OCI-LY7 (cell line): Measurements from ENCODE around the gene IPO4. TPM values are rescaled to one million over a fixed set of nuclear protein-coding genes. Genes with fewer than 3 reads are reported as not detected.

Experiments
- BruUV-seq: library from RNA; stranded (reverse); fragments of 400-500 nt; replicated peaks from 2 replicates; lab custom pipeline; 2021; lab: Mats Ljungman, UMichigan
- CTCF ChIA-PET: fragments of 300-600 bp; sonication (Branson Sonifier 250); formaldehyde crosslinking; loops from one replicate; lab custom pipeline; 2022; ENCODE audit warnings: antibody characterized with exemption; ENCODE audit not compliant: unreplicated experiment; lab: Charles Lee
- POLR2A ChIA-PET: fragments of 300-600 bp; sonication (Branson Sonifier 250); formaldehyde crosslinking; loops from one replicate; lab custom pipeline; 2022; ENCODE audit warnings: antibody characterized with exemption; lab: Charles Lee
- DNase-seq: peaks from one replicate; pipeline ENCODE4 v3.0.0-alpha.2; 2015; ENCODE audit warnings: low spot score
- H2AFZ ChIP-seq: fragments of 200-600 bp; sonication (generic), shearing (Covaris generic); 2 replicates; pipeline ENCODE4 v1.6.1; 2014; ENCODE audit warnings: mild to moderate bottlenecking, antibody characterized with exemption, low read length, moderate library complexity
- H3K27ac ChIP-seq: fragments of 200-600 bp; sonication (generic); 2 replicates; pipeline ENCODE4 v1.5.1; 2014; ENCODE audit warnings: mixed run types, low read depth, mild to moderate bottlenecking, moderate library complexity, low read length, inconsistent platforms; ENCODE audit not compliant: poor library complexity, severe bottlenecking
- H3K36me3 ChIP-seq: fragments of 200-600 bp; sonication (generic); 2 replicates; pipeline ENCODE4 v1.6.1; 2014; ENCODE audit warnings: mild to moderate bottlenecking, antibody characterized with exemption, low read length, moderate library complexity, mixed read lengths; ENCODE audit not compliant: insufficient read depth
- H3K4me1 ChIP-seq: fragments of 200-600 bp; sonication (generic); 2 replicates; pipeline ENCODE4 v1.5.1; 2014; ENCODE audit warnings: mild to moderate bottlenecking, low read length; ENCODE audit not compliant: insufficient read depth, poor library complexity, severe bottlenecking
- H3K4me2 ChIP-seq: fragments of 200-600 bp; sonication (generic); 2 replicates; pipeline ENCODE4 v1.6.1; 2014; ENCODE audit warnings: mild to moderate bottlenecking, low read length
- H3K4me3 ChIP-seq: fragments of 200-600 bp; sonication (generic); 2 replicates; pipeline ENCODE4 v1.5.1; 2014; ENCODE audit warnings: mild to moderate bottlenecking, low read depth, low read length; ENCODE audit not compliant: poor library complexity, severe bottlenecking
- H3K79me2 ChIP-seq: fragments of 200-600 bp; sonication (generic); 2 replicates; pipeline ENCODE4 v1.6.1; 2016; ENCODE audit warnings: low read depth, mild to moderate bottlenecking, low read length, moderate library complexity, mixed read lengths; ENCODE audit not compliant: insufficient read depth
- H3K9me2 ChIP-seq: fragments of 200-600 bp; sonication (generic); 2 replicates; pipeline ENCODE4 v1.6.1; 2016; ENCODE audit warnings: mild to moderate bottlenecking, low read length, mixed read lengths; ENCODE audit not compliant: insufficient read depth
- H3K9me3 ChIP-seq: fragments of 200-600 bp; sonication (generic); 2 replicates; pipeline ENCODE4 v1.6.1; 2014; ENCODE audit warnings: mild to moderate bottlenecking, mixed run types, low read length, mixed read lengths
- H4K20me1 ChIP-seq: fragments of 200-600 bp; sonication (generic); 2 replicates; pipeline ENCODE4 v1.6.1; 2014; ENCODE audit warnings: mild to moderate bottlenecking, antibody characterized with exemption, low read length, moderate library complexity, mixed read lengths; ENCODE audit not compliant: insufficient read depth
- EZH2phosphoT487 ChIP-seq: fragments of 200-600 bp; sonication (generic); IDR thresholded peaks from 2 replicates; pipeline ENCODE4 v1.6.1; 2018; ENCODE audit warnings: low read depth, borderline replicate concordance, mild to moderate bottlenecking, mixed run types, antibody characterized with exemption, low read length, moderate library complexity, mixed read lengths
- intact Hi-C: fragments of 100-400 bp; cut with micrococcal nuclease; formaldehyde crosslinking; loops from one replicate; pipeline ENCODE4 v1.10.0; 2022; ENCODE audit not compliant: unreplicated experiment
- total RNA-seq, 2 experiments: library from RNA; depleted of rRNA in 1 of 2; stranded (reverse); fragments of >200 nt in 1 of 2; shearing (Covaris generic) in 1 of 2; gene quantifications; 2 replicates each; pipeline ENCODE4 v1.2.3, GENCODE V29; 2014 to 2022
- TF ChIP-seq, protein P1 (sequence below): fragments of 200-600 bp; sonication (generic); conservative IDR thresholded peaks from 2 replicates; pipeline ENCODE4 v1.5.1; 2014; ENCODE audit warnings: mild to moderate bottlenecking, antibody characterized with exemption, low read length, moderate library complexity, mixed read lengths

The IPO4 gene
- total RNA-seq, 2 experiments from 2014 or later: 53.1 to 59.2 TPM

GRCh38 chr14:24132061-24132685, 56.4 kb downstream of the IPO4 start:
- Histone ChIP-seq H2AFZ (peak overlapping the region; percentile 38; the same call in 1 of the 2 replicates), H3K4me3 (no peak overlapping the region), H3K4me1 (peaks cover 33% of the 10 kb centered on the region), H3K79me2 (no peaks in the 10 kb centered on the region), H4K20me1 (no peaks in the 10 kb centered on the region), H3K4me2 (peak overlapping the region; percentile 6; the same call in 1 of the 2 replicates), H3K36me3 (peaks cover under 1% of the 10 kb centered on the region; the same call in 1 of the 2 replicates), H3K9me3 (no peaks in the 10 kb centered on the region), H3K27ac (no peak overlapping the region), H3K9me2 (no peaks in the 10 kb centered on the region)
- no TSS peak for BruUV-seq
- intact Hi-C loops: no loop called here
- CTCF ChIA-PET: interaction anchor here (0.6 kb wide), 1 partner anchor 8 kb away, joined by 4 read pairs; no protein-coding TSS in a partner anchor
- TF ChIP-seq, protein P1, sequence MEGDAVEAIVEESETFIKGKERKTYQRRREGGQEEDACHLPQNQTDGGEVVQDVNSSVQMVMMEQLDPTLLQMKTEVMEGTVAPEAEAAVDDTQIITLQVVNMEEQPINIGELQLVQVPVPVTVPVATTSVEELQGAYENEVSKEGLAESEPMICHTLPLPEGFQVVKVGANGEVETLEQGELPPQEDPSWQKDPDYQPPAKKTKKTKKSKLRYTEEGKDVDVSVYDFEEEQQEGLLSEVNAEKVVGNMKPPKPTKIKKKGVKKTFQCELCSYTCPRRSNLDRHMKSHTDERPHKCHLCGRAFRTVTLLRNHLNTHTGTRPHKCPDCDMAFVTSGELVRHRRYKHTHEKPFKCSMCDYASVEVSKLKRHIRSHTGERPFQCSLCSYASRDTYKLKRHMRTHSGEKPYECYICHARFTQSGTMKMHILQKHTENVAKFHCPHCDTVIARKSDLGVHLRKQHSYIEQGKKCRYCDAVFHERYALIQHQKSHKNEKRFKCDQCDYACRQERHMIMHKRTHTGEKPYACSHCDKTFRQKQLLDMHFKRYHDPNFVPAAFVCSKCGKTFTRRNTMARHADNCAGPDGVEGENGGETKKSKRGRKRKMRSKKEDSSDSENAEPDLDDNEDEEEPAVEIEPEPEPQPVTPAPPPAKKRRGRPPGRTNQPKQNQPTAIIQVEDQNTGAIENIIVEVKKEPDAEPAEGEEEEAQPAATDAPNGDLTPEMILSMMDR: no peak
- TF ChIP-seq EZH2phosphoT487: no peak
- POLR2A ChIA-PET: interaction anchor here (1.4 to 2.8 kb wide), 2 partner anchors 15 to 16 kb away, joined by 5 to 11 read pairs; partner anchors contain the start of genes PSME2 and RNF31
- no peak for DNase-seq

DNA sequence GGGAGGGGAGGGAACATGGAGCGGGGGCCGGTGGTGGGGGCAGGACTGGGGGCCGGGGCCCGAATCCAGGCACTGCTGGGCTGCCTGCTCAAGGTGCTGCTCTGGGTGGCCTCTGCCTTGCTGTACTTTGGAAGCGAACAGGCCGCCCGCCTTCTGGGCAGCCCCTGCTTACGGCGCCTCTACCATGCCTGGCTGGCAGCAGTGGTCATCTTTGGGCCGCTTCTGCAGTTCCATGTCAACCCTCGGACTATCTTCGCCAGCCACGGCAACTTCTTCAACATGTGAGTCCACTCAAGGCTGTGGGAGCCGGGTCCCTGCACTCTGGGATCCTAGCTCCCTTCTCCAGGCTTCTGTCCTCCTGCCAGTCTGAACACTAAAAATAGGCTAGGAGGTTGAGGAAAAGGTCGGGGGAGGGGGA, 57.1 kb downstream of the IPO4 start:
- no peak overlapping the region for H3K27ac ChIP-seq

More for the DNA sequence above, 57.1 kb downstream of the IPO4 start:
- no peak overlapping the region for H3K4me3 ChIP-seq
- H4K20me1 ChIP-seq: no peaks in the 10 kb centered on the region
- H2AFZ ChIP-seq: no peak overlapping the region
- no peak for DNase-seq
- TF ChIP-seq EZH2phosphoT487: no peak
- TF ChIP-seq, protein P1: no peak
- H3K36me3 ChIP-seq: no peaks in the 10 kb centered on the region
- BruUV-seq: no TSS peak
- intact Hi-C loops: no loop called here
- peaks cover 27% of the 10 kb centered on the region for H3K4me1 ChIP-seq
- H3K9me2 ChIP-seq: no peaks in the 10 kb centered on the region
- H3K79me2 ChIP-seq: no peaks in the 10 kb centered on the region
- H3K4me2 ChIP-seq: no peak overlapping the region
- ChIA-PET CTCF (no interaction called here), POLR2A (interaction anchor here (2.8 kb wide), 1 partner anchor 16 kb away, joined by 11 read pairs; no protein-coding TSS in a partner anchor)
- no peaks in the 10 kb centered on the region for H3K9me3 ChIP-seq
